Endometrial microvascular endothelial cells (primary cell): ENCODE measurements around the gene GPR158. TPM values are rescaled to one million over a fixed set of nuclear protein-coding genes. Genes with fewer than 3 reads are reported as not detected.
"Not testable (repeated sequence)": the region's sequence is repeated elsewhere in the genome, so short reads cannot be mapped to it uniquely, and the experiment has no call there.

Experiments used
- in situ Hi-C: cut with HindIII; loops from 2 replicates; pipeline ENCODE4 v1.10.0; 2017; ENCODE audit warnings: low sequenced_read_pairs, low pct_unique_long_range_greater_than_20kb; ENCODE audit errors: inconsistent ontology term
- total RNA-seq: library from RNA; depleted of rRNA; stranded (reverse); fragments of >200 nt; gene quantifications from one replicate; pipeline ENCODE4 v1.2.3, GENCODE V29; 2015; ENCODE audit errors: inconsistent ontology term

GPR158 gene
- total RNA-seq, 1 donor from 2014 or later = not detected

DNA sequence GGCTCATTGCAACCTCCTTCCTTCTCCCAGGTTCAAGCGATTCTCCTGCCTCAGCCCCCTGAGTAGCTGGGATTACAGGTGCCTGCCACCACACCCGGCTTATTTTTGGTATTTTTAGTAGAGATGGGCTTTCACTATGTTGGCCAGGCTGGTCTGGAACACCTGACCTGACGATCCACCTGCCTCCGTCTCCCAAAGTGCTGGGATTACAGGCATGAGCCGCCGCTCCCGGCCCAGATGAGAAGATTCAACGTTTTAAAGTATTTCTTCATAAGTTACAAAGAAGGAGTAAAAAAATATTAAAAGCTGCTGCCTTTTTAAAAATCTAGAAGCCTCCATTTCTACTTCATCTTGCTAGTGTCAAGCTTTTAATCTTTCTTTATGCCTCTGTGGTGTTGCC lies 208.1 kb downstream of the GPR158 start:
- in situ Hi-C loops = not testable (repeated sequence)

DNA sequence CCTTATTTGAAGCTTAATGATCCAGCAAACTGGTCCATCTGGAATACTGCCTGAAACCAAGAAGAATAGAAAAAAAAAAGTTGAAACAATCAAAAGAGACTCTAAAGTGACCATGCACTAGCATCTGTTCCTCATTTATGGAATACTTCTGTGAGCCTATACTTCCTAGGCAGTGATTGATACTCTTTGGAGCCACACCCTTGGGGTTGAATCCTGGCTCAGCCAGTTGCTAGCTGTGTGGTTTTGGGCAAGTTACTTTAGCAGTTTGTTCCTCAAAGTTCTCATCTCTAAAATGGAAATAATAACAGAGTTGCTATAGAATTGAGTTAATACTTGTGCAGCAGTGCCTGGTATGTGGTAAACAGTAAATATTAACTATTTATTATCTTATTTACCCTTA lies 208.9 kb downstream of the GPR158 start:
- in situ Hi-C loops = no loop called here

GRCh38 chr10:25384618-25385017 lies 209.8 kb downstream of the GPR158 start:
- in situ Hi-C loops = no loop called here

- in situ Hi-C loops = no loop called here
Observed at GRCh38 chr10:25388188-25388861, 213.5 kb downstream of the GPR158 start.

DNA sequence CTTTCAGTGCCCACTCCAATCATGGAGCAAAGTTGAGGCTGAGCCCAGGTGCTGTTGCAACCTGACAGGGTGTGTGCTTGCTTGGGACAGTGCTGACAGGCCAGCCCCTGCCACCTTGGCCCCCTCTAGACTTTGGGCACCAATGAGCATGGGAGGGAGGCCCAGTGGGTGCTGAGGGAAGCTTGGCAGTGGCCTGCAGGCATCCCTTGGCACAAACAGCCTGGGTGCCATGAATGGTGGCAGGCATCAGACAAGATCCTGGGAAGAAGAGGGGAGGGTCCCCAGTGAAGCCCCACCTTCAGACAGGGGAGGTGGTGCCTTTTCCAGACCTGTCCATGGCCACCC lies 214.0 kb downstream of the GPR158 start:
- in situ Hi-C loops = no loop called here

DNA sequence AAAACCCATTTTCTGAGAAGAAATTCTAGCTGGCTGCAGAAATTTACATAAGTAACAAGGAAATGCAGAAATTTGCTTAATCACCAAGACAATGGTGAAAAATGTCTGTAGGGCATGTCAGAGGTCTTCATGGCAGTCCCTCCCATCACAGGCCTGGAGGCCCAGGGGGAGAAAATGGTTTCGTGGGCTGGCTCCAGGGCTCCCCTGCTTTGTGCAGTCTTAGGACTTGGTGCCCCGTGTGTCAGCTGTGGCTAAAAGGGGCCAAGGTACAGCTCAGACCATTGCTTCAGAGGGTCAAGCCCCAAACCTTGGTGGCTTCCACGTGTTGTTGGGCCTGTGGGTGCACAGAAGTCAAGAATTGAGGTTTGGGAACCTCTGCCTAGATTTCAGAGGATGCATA lies 215.9 kb downstream of the GPR158 start:
- in situ Hi-C loops = no loop called here

DNA sequence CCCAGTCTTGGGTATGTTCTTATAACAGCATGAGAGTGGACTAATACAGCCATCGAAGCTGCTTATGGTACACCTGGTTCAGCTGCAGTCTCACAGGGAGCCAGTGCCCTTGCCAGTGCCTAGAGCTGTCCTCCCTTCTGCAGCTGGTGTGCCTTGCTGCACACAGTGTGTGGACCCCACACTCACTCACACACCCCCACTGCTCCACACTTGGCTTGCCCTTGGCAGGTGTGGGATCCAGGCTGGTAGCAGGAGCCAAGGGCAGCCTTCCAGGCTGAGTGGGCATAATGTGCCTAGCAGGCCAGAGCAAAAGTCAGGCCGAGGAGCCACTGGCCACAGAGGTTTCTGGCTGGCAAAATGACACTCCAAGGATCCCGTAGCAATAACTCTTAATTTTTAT lies 217.3 kb downstream of the GPR158 start:
- in situ Hi-C loops = no loop called here

- in situ Hi-C loops = no loop called here
Observed at GRCh38 chr10:25393621-25394020, 218.8 kb downstream of the GPR158 start.

DNA sequence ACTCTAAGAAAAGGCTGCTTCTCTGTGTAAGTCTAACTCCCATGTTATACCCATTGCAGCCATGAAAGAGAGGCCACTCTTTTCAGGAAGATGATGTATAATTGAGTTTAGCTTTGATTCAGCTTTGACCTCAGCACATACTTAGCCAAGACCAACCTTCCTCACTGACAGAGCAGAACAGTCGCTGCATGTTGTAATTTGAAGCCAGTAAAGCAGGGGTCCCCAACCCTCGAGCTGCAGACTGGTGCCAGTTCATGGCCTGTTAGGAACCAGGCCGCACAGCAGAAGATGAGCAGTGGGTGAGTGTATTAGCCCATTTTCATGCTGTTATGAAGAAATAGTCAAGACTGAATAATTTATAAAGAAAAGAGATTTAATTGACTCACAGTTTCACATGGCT lies 223.9 kb downstream of the GPR158 start:
- in situ Hi-C loops = no loop called here

- in situ Hi-C loops = no loop called here
Observed at GRCh38 chr10:25405871-25406270, 231.1 kb downstream of the GPR158 start.

GRCh38 chr10:25417611-25418010 lies 242.8 kb downstream of the GPR158 start:
- in situ Hi-C loops = no loop called here

DNA sequence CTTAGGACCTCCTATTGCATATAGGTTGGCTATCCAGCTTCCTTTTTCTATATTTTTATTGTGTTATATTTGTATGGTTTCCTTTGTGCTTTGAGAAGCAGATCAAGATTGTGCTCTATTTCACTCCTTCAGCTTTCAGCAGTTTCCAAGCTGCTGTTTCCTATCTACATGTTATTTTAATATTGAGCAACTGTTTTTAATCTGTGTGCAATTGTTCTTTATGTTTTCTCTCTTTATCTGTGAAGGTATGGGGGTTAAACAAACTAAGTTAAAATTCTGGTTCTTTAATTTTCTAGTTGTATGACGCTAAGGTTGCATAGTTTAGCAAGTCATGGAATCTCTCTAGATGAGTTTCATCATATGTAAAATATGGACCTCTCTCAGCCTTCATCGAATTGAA lies 251.0 kb downstream of the GPR158 start:
- in situ Hi-C loops = no loop called here

DNA sequence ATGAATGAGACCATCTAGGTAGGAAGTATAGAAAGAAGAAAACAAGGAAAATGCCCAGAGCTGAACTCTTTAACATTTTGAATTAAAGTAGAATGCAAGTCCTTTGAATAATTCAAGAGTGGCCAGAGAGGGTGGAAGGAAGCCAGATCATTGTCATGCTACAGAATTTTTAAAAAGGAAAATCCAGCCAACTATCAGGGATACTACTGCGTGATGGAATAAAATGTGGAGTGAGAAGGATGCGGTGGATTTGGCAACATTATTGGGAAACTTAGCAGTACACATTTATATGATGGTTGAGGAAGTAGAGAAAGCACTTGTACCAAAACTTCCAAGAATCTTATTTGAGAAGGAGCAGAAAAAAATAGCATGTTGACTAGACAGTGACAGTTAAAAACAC lies 261.6 kb downstream of the GPR158 start:
- in situ Hi-C loops = no loop called here

DNA sequence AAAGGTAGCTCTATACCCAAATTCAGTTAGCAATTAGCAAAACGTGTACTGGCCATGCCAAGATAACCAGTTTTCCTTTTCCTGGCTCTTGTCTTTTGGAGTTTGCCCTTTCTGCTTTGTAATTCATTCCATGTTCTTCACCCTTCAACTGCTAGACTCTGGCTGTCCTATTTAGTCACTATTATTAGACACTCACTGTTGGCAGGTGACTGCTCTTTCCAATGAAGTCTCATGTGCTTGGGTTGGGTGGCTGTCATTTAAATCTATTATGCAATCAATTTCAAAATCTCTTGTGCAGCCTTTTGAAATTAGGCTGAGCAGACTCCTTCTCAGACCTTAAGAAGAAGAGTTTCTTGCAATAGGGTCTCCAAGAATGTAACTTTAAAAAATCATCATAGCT lies 266.5 kb downstream of the GPR158 start:
- in situ Hi-C loops = no loop called here

DNA sequence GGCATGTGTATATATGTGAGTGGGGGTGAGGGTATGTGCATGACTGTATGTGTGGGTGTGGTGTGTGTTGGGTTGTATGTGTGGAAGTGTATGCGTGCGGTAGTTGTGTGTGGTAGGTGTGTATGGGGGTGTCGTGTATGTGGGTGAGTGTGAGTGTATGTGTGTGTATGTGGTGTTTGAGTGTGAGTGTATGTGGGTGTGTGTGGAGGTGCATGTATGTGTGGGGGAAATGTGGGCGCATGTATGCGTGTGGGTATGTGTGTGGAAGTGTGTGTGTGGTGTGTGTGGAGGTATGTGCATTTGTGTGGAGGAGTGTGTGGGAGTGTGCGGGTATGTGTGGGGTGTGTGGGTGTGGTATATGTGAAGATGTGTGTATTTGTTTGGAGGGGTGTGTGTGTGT lies 269.5 kb downstream of the GPR158 start:
- in situ Hi-C loops = no loop called here

DNA sequence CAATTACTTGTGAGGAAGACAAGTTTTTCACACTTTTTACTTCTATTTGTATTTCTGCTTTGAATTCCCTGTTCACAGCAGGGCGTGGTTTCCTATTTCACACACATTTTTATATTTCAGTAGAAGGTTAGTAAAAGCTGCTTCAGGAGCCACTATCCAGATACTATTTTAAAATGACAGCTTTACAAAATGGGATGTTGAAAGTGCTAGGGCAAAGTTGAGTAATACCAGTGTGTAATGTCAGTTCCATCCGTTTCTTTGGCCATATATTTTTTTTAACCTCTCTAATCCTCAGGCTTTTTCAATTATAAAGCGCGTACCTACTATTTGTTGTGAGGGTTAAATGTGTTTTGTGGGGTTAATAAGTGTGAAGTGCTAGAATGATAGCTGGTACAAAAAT lies 276.6 kb downstream of the GPR158 start:
- in situ Hi-C loops = no loop called here

GRCh38 chr10:25453619-25454018 lies 278.8 kb downstream of the GPR158 start:
- in situ Hi-C loops = no loop called here

- in situ Hi-C loops = no loop called here
Observed at GRCh38 chr10:25455980-25456567, 281.3 kb downstream of the GPR158 start.

GRCh38 chr10:25457552-25457951 lies 282.8 kb downstream of the GPR158 start:
- in situ Hi-C loops = no loop called here

GRCh38 chr10:25465582-25466372 lies 291.0 kb downstream of the GPR158 start:
- in situ Hi-C loops = no loop called here
